ACC112 (cell line): ENCODE data around the gene MYT1.

Experiments
- H2AFZ ChIP-seq: fragments of 200-600 bp; sonication (generic); one replicate; pipeline ENCODE4 v1.6.0; 2017; ENCODE audit warnings: antibody characterized with exemption, low read length; ENCODE audit not compliant: unreplicated experiment
- H3K27ac ChIP-seq: fragments of 200-600 bp; sonication (generic); 2 replicates; pipeline ENCODE4 v1.5.1; 2014; ENCODE audit warnings: low read depth, mild to moderate bottlenecking, antibody characterized with exemption, low read length, moderate library complexity
- H3K27me3 ChIP-seq: fragments of 200-600 bp; sonication (generic); 2 replicates; pipeline ENCODE4 v1.6.1; 2014; ENCODE audit warnings: mild to moderate bottlenecking, antibody characterized with exemption, low read length, moderate library complexity, mixed read lengths; ENCODE audit not compliant: insufficient read depth
- H3K36me3 ChIP-seq: fragments of 200-600 bp; sonication (generic); 2 replicates; pipeline ENCODE4 v1.6.1; 2016; ENCODE audit warnings: mild to moderate bottlenecking, antibody characterized with exemption, low read length, moderate library complexity, mixed read lengths; ENCODE audit not compliant: insufficient read depth
- H3K4me1 ChIP-seq: fragments of 200-600 bp; sonication (generic); one replicate; pipeline ENCODE4 v1.6.1; 2016; ENCODE audit warnings: low read length, mixed read lengths; ENCODE audit not compliant: insufficient read depth, unreplicated experiment, control insufficient read depth
- H3K4me3 ChIP-seq: fragments of 200-600 bp; sonication (generic); 2 replicates; pipeline ENCODE4 v1.5.1; 2014; ENCODE audit warnings: mild to moderate bottlenecking, low read depth, low read length
- H3K79me2 ChIP-seq: fragments of 200-600 bp; sonication (generic); one replicate; pipeline ENCODE4 v1.6.0; 2016; ENCODE audit warnings: low read length; ENCODE audit not compliant: control insufficient read depth, unreplicated experiment, insufficient read depth

Gene MYT1

GRCh38 chr20:64140061-64140931 lies 24.0 kb upstream of the MYT1 start:
- Histone ChIP-seq H3K79me2 (no peaks in the 10 kb centered on the region), H3K36me3 (no peaks in the 10 kb centered on the region), H3K4me1 (no peaks in the 10 kb centered on the region), H3K27ac (no peak overlapping the region), H3K4me3 (no peak overlapping the region), H3K27me3 (peaks cover 6% of the 10 kb centered on the region; the same call in 1 of the 2 replicates), H2AFZ (no peak overlapping the region)

GRCh38 chr20:64140956-64141355 lies 23.3 kb upstream of the MYT1 start:
- H2AFZ ChIP-seq: no peak overlapping the region
- H3K79me2 ChIP-seq: no peaks in the 10 kb centered on the region
- peaks cover 6% of the 10 kb centered on the region; the same call in 1 of the 2 replicates for H3K27me3 ChIP-seq
- no peak overlapping the region for H3K27ac ChIP-seq
- no peaks in the 10 kb centered on the region for H3K4me1 ChIP-seq
- H3K4me3 ChIP-seq: no peak overlapping the region
- H3K36me3 ChIP-seq: no peaks in the 10 kb centered on the region

- no peaks in the 10 kb centered on the region for H3K79me2 ChIP-seq
- no peak overlapping the region for H3K4me3 ChIP-seq
- H3K4me1 ChIP-seq: no peaks in the 10 kb centered on the region
- H3K27me3 ChIP-seq: peaks cover 6% of the 10 kb centered on the region; the same call in 1 of the 2 replicates
- no peak overlapping the region for H2AFZ ChIP-seq
- H3K36me3 ChIP-seq: no peaks in the 10 kb centered on the region
- no peak overlapping the region for H3K27ac ChIP-seq
Measured at GRCh38 chr20:64142590-64142989, 21.7 kb upstream of the MYT1 start.

- Histone ChIP-seq H3K4me1 (no peaks in the 10 kb centered on the region), H3K27me3 (peaks cover 6% of the 10 kb centered on the region; the same call in 1 of the 2 replicates), H2AFZ (no peak overlapping the region), H3K79me2 (no peaks in the 10 kb centered on the region), H3K27ac (no peak overlapping the region), H3K4me3 (no peak overlapping the region), H3K36me3 (no peaks in the 10 kb centered on the region)
Measured at GRCh38 chr20:64143018-64143801, 21.0 kb upstream of the MYT1 start.

GRCh38 chr20:64144144-64144912 lies 19.9 kb upstream of the MYT1 start:
- Histone ChIP-seq H3K36me3 (no peaks in the 10 kb centered on the region), H2AFZ (no peak overlapping the region), H3K27ac (no peak overlapping the region), H3K4me1 (no peaks in the 10 kb centered on the region), H3K27me3 (peaks cover 6% of the 10 kb centered on the region; the same call in 1 of the 2 replicates), H3K79me2 (no peaks in the 10 kb centered on the region), H3K4me3 (no peak overlapping the region)

GRCh38 chr20:64145458-64146300 lies 18.6 kb upstream of the MYT1 start:
- no peak overlapping the region for H3K4me3 ChIP-seq
- no peak overlapping the region for H2AFZ ChIP-seq
- H3K4me1 ChIP-seq: no peaks in the 10 kb centered on the region
- no peaks in the 10 kb centered on the region for H3K36me3 ChIP-seq
- peaks cover 3% of the 10 kb centered on the region; the same call in 1 of the 2 replicates for H3K27me3 ChIP-seq
- H3K27ac ChIP-seq: no peak overlapping the region
- no peaks in the 10 kb centered on the region for H3K79me2 ChIP-seq

GRCh38 chr20:64146301-64146935 lies 17.8 kb upstream of the MYT1 start:
- Histone ChIP-seq H2AFZ (no peak overlapping the region), H3K4me3 (no peak overlapping the region), H3K27ac (no peak overlapping the region), H3K36me3 (no peaks in the 10 kb centered on the region), H3K4me1 (no peaks in the 10 kb centered on the region), H3K79me2 (no peaks in the 10 kb centered on the region), H3K27me3 (no peaks in the 10 kb centered on the region)

GRCh38 chr20:64146936-64147477 lies 17.2 kb upstream of the MYT1 start:
- no peaks in the 10 kb centered on the region for H3K79me2 ChIP-seq
- no peaks in the 10 kb centered on the region for H3K27me3 ChIP-seq
- no peaks in the 10 kb centered on the region for H3K4me1 ChIP-seq
- no peak overlapping the region for H3K4me3 ChIP-seq
- H3K36me3 ChIP-seq: no peaks in the 10 kb centered on the region
- no peak overlapping the region for H2AFZ ChIP-seq
- H3K27ac ChIP-seq: no peak overlapping the region

- no peak overlapping the region for H2AFZ ChIP-seq
- H3K27me3 ChIP-seq: no peaks in the 10 kb centered on the region
- no peaks in the 10 kb centered on the region for H3K79me2 ChIP-seq
- no peak overlapping the region for H3K4me3 ChIP-seq
- no peak overlapping the region for H3K27ac ChIP-seq
- H3K36me3 ChIP-seq: no peaks in the 10 kb centered on the region
- H3K4me1 ChIP-seq: no peaks in the 10 kb centered on the region
Measured at GRCh38 chr20:64148581-64148980, 15.7 kb upstream of the MYT1 start.
